HG02763 (cell line): Measurements from ENCODE around the gene ADAM12.

Experiments
- ATAC-seq: cut with Tn5 transposase; IDR thresholded peaks from one replicate; pipeline ENCODE4 v1.9.1; 2021; ENCODE audit warnings: mild to moderate bottlenecking, moderate library complexity; ENCODE audit not compliant: unreplicated experiment

ADAM12 gene

DNA sequence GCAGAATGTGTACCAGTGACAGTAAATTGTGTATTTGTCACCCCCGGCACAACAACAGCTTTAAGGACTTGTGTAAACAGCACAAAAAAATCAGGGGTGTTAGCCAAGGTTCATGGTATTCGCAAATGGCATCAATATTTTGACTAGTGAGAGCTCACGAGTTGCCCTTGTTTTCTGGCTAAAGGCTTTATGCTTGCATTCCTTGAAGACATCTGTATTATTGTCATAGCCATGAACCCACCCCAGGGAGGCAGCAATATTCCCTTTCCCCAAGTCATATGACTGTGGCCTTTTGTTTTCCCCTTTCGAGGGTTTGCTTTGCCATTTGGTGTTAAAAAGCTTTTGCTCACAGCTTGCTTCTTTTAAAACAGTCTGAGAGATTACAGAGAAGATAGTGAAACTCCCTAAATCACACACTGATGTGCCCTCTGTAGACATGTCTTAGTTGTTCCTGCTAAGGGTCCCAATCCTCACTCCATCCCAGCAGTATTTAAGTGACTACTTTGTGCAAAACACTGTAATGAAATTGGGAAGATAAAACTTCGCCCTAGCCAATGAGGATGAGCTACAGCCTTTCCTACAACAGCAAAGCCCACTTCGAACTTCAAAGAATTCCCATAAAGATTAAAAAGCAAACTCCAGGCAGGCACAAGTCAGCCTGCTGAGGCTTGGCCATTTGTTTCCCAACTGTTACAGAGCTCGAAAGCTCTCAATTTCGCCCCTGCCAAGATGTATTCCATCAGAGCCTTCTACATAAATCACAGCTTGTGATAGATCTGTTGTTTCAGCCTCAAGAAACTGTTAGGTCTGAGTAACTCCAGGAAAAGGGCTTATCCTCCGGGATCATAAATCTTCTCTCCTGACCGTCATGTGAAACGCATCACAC, 172.3 kb downstream of the ADAM12 start:
- ATAC-seq: no peak

- no peak for ATAC-seq
Observed at GRCh38 chr10:126214679-126215078, 173.6 kb downstream of the ADAM12 start.

GRCh38 chr10:126214021-126214420, 174.3 kb downstream of the ADAM12 start:
- no peak for ATAC-seq

GRCh38 chr10:126212738-126213137, 175.5 kb downstream of the ADAM12 start:
- ATAC-seq: no peak

DNA sequence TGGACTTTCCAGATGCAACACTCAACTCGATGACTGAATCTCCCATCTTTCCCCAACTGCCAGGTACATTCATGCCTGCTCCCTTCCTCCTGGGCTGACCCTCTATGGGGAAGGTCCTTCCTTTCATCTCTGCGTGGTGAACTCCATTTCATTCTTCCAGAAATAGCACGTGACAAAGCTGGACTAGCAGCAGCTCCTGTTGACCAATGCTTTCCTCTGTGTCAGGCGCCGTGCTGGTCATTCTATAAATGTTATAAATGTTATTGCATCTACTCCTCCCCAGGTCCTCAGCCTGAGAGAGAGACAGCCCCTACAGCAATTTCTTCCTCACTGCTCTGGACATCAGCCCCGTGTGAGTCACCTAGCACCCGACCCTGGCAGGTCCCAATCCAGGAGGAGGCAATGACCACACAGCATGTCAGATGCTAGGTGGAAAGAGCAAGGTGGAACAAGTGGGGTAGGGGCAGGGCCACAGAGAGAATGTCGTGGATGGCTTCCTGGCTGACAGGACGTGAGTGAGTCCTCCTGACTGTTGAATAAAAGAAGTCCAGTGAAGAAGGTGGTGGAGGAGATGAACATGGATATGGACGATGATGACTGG, 178.1 kb downstream of the ADAM12 start:
- ATAC-seq: no peak

GRCh38 chr10:126209451-126209850, 178.8 kb downstream of the ADAM12 start:
- ATAC-seq: no peak

DNA sequence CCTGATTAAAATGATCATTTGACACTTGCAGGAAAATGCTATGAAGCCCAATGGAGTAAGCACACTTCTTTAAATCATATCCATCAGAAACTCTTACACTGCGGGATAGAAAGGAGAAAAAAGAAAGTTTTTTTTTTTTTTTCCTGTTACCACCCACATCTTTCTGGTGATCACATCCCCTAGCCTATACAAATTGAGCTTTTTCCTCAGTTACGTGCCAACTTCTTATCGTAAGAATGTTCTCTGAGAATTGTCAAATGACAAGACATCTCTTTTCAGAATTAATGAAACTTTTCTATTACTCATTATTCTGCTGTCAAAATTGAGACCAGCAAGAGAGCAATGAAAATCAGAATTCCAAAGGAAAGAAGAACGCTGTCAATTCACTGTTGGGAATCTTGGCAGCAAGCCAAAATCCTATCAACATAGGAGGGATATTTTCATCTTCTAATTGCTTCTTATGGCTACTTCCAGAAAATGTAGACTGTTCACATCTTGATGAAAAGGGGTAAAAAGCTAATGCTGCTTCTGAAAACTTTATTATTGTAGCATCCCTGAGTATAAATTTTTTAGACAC, 179.5 kb downstream of the ADAM12 start:
- no peak for ATAC-seq

DNA sequence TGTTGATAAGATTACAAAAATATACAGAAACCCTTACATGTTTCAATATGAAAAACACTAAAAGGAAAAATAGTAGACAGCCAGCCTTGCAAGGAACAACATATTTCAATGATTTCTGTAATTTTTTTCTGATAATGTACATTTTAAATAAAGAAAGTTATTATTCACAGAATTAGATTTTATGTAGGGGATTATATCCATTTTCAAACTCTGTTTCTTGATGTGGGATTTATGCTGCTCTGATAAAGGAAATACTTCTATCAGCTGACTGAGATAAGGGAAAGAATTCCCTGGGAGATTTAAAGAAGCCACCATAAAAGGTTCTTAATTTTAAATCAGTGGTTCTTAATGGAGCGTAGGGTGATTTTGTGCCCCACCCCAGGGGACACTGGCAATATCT, 180.4 kb downstream of the ADAM12 start:
- no peak for ATAC-seq

GRCh38 chr10:126207313-126207771, 180.9 kb downstream of the ADAM12 start:
- no peak for ATAC-seq

DNA sequence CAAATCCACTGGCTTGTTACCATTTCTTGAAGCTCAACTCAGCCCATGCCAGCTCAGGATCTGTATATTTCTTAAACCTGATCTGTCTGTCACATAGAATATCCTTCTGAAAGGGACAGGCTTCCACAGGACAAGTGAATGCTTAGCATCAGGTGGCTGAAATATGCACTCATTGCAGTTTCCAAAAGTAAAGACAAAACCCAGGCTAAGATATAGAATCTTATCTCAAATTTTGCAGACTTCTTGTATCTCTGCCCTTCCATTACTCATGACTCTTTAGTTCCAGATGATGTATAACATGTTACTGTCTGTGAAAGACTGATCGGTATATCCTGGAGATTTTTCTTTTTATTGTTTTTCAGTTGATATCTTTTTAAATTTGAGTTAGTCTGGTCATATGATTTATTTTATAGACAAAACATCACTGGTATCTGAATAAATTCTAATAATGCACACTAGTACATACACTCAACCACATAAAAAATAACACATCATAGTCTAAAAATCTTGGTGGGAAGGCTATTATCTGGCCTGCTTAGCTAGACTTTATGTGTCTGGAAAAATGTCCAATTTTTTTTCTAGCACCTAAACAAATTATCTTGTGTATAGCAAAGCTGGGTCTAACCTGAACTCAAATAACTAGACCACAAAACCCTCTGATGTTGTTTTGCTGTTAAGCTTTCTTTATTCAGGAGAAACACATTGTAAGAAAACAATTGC, 182.6 kb downstream of the ADAM12 start:
- no peak for ATAC-seq

GRCh38 chr10:126204320-126204719, 184.0 kb downstream of the ADAM12 start:
- ATAC-seq: no peak

GRCh38 chr10:126203746-126204145, 184.5 kb downstream of the ADAM12 start:
- ATAC-seq: no peak

GRCh38 chr10:126201603-126202002, 186.7 kb downstream of the ADAM12 start:
- ATAC-seq: no peak

DNA sequence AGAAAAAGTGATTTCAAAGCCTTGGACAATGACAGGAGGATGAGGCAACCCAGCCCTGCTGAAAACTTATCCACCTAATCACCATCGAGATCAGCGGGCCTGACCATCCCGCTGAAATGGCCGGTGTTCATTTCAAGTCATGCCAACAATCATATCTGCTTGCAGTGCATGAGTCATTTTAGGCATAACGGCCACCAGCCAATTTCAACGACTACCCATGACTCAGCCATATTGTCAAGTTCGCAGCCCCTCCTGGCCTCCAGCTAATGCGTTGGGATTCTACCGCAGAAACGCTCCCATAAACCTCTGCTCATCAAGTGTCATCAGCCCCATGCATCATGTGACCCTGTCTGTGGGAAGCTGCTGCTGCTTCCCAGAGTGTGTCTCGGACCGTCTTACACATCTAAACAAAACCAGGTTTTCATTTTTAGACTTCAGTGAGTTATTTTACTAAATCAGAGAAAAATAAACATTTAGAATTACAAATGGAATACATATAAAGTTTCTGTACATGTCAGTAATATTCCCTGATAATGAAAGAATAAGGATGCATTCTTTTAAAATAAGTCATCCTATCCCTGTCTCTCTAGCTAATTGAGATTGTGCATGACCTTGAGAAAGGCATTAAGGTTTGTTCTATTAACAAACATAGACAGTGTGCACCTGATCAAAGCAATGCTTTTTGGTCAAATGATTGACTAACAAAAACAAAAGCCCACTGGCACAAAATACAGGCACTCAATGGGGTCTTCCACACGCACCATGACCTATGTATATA, 188.9 kb downstream of the ADAM12 start:
- no peak for ATAC-seq

DNA sequence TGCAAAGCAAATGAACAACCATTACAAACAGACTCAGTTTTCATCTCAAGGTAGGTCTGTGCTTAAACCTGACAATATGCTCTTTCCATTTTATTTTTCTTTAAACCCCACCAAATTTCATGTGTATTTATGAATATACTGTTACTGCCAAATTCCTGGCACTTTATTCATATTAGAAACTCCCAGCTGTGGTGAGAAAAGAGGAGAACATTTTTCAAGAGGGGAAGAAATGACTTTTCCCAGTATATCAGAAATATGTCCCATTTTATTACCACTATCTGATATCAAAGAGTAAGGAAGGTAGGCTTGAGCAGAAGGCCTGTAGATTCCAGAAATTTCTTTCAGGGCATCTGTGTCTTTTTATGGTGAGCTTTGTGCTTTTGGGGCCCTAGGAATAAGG, 189.6 kb downstream of the ADAM12 start:
- ATAC-seq: no peak

DNA sequence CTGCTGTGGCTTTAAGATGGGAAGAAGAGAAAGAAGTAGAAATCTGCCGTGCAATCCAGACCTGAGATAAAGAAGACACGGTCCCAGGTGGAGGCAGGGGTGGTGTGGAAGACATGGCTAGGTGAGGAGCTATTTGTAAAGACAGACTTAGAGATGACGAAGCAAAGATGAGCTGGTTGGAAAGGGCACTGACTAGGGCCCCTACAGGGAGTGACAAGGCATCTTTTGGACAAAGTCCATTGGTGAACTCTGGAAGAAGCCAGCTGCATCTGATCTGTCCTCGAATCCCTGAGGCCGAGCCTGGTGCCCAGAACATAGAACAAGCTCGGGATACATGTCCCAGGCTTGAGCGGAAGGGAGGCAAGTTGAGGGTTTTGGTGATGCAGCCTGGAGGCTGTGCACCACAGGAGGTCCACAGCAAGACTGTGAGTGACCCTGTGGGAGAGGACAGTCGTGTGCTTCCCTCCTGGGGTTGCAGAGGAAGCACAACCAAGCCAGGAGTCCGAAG, 191.2 kb downstream of the ADAM12 start:
- no peak for ATAC-seq

- no peak for ATAC-seq
Observed at GRCh38 chr10:126196281-126196680, 192.0 kb downstream of the ADAM12 start.

DNA sequence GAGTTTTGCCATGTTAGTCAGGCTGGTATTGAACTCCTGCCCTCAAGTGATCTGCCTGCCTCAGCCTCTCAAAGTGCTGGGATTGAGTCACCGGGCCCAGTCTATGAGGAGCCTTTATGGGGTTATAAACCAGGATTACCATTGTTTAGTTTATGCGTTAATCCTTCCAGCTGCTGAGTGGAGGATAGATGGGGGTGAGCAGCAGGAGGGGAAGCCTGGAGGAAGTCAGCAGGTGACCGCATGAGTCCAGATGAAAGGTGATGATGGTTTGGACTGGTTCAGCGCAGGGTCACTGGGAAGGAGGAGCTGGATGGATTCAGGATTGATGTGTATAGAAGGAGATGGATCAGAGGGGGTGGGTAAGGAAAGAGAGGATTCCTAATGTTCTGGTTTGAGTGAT, 197.1 kb downstream of the ADAM12 start:
- ATAC-seq: no peak

DNA sequence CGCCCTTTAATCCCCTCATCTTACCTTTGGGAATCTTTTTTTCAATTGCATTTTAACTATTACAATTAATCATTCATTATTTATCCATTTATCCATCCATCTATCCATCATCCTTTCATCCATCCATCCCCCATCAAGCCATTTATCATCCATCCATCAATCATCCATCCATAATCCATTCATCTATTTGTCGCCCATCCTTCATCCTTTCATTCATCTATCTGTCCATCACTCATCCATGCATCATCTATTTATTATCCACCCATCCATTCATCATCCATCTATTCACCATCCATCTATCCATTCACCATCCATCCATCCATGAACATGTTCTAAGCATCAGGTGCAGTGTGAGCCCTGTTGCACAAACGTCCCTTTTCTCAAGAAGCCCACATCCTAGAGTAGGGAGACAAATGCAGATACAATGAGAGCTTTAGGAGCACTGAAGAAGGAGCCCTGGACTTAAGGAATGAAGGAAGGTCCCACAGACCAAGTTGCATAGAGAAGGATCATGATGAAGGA, 199.5 kb downstream of the ADAM12 start:
- no peak for ATAC-seq

DNA sequence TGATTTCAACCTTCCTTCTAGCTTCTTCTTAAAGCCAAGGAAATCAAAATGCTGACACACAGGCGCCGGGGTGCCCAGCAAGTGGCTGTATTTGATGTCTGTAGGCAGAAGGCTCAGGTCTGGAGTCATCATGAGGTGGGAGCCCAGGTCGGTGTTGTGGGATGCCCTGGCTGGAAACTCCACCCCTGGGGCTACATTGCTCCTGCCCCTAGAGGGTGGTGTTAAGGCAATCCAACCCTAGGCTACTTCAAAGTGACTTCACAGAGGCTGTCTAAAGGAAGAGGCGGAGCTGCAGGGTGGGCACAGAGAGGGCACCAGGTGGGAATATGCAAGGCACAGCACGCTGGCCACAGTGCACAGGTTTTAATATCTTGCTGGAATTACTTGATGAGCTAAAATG, 200.9 kb downstream of the ADAM12 start:
- ATAC-seq: no peak
